Trophoblast cell (in vitro differentiated cells and primary cell): ENCODE results near the gene CRY1.
A peak's percentile ranks its signal among the peaks of the same experiment; 100 is the strongest.

Source experiments
- DNase-seq, 2 donors: peaks; one replicate each; pipeline ENCODE4 v3.0.0-alpha.2; 2016
- H2AFZ ChIP-seq: 2 replicates; pipeline ENCODE4 v1.6.1; 2013; ENCODE audit warnings: low read length, moderate library complexity, mild to moderate bottlenecking; ENCODE audit not compliant: insufficient read depth, poor library complexity
- H2AK5ac ChIP-seq: 2 replicates; pipeline ENCODE4 v1.6.1; 2013; ENCODE audit warnings: mild to moderate bottlenecking, low read length
- H2BK120ac ChIP-seq: 2 replicates; pipeline ENCODE4 v1.6.1; 2013; ENCODE audit warnings: low read length, mild to moderate bottlenecking, moderate library complexity; ENCODE audit not compliant: insufficient read depth, poor library complexity
- H2BK12ac ChIP-seq: 2 replicates; pipeline ENCODE4 v1.6.1; 2013; ENCODE audit warnings: mild to moderate bottlenecking, low read length, moderate library complexity
- H2BK5ac ChIP-seq: 2 replicates; pipeline ENCODE4 v1.6.1; 2013; ENCODE audit warnings: low read length, low read depth, moderate library complexity, mild to moderate bottlenecking; ENCODE audit not compliant: poor library complexity
- H3K14ac ChIP-seq: 2 replicates; pipeline ENCODE4 v1.6.1; 2013; ENCODE audit warnings: mild to moderate bottlenecking, low read length
- H3K18ac ChIP-seq: 2 replicates; pipeline ENCODE4 v1.6.1; 2013; ENCODE audit warnings: mild to moderate bottlenecking, low read length
- H3K23ac ChIP-seq: 2 replicates; pipeline ENCODE4 v1.6.1; 2013; ENCODE audit warnings: low read length
- H3K27ac ChIP-seq: 2 replicates; pipeline ENCODE4 v1.5.1; 2013; ENCODE audit warnings: low read depth, mild to moderate bottlenecking, inconsistent platforms, low read length, moderate library complexity
- H3K27me3 ChIP-seq: 2 replicates; pipeline ENCODE4 v1.6.1; 2013; ENCODE audit warnings: inconsistent platforms, mild to moderate bottlenecking, low read length, moderate library complexity; ENCODE audit not compliant: insufficient read depth
- H3K36me3 ChIP-seq, 2 experiments: 1 replicate in 1 of 2; 2 replicates in 1 of 2; pipeline ENCODE4 v1.6.1; 2013; ENCODE audit warnings: low read length in 2 of 2, mild to moderate bottlenecking in 2 of 2, moderate library complexity in 1 of 2; ENCODE audit not compliant: insufficient read depth in 2 of 2, control insufficient read depth in 1 of 2
- H3K4ac ChIP-seq: 2 replicates; pipeline ENCODE4 v1.6.1; 2013; ENCODE audit warnings: low read depth, mild to moderate bottlenecking, low read length, moderate library complexity
- H3K4me1 ChIP-seq, 2 experiments: 1 replicate in 1 of 2; 2 replicates in 1 of 2; pipeline ENCODE4 v1.6.1; 2013; ENCODE audit warnings: low read length in 2 of 2, mild to moderate bottlenecking in 2 of 2, moderate library complexity in 1 of 2; ENCODE audit not compliant: insufficient read depth in 2 of 2, control insufficient read depth in 1 of 2
- H3K4me2 ChIP-seq: 2 replicates; pipeline ENCODE4 v1.6.1; 2013; ENCODE audit warnings: inconsistent platforms, mild to moderate bottlenecking, low read length, moderate library complexity
- H3K4me3 ChIP-seq: 2 replicates; pipeline ENCODE4 v1.5.1; 2013; ENCODE audit warnings: mild to moderate bottlenecking, low read depth, low read length, inconsistent platforms
- H3K79me1 ChIP-seq: one replicate; pipeline ENCODE4 v1.6.1; 2013; ENCODE audit warnings: low read length
- H3K79me2 ChIP-seq: 2 replicates; pipeline ENCODE4 v1.6.1; 2013; ENCODE audit warnings: low read length, mild to moderate bottlenecking; ENCODE audit not compliant: control insufficient read depth, insufficient read depth, poor library complexity
- H3K9ac ChIP-seq: 2 replicates; pipeline ENCODE4 v1.6.1; 2013; ENCODE audit warnings: mild to moderate bottlenecking, low read length
- H3K9me3 ChIP-seq: 2 replicates; pipeline ENCODE4 v1.6.1; 2013; ENCODE audit warnings: low read depth, mild to moderate bottlenecking, control low read depth, inconsistent platforms, low read length; ENCODE audit not compliant: insufficient read depth
- H4K12ac ChIP-seq: 2 replicates; pipeline ENCODE4 v1.6.1; 2013; ENCODE audit warnings: low read depth, mild to moderate bottlenecking, low read length, moderate library complexity
- H4K8ac ChIP-seq: 2 replicates; pipeline ENCODE4 v1.6.1; 2013; ENCODE audit warnings: low read depth, mild to moderate bottlenecking, low read length, moderate library complexity
- H4K91ac ChIP-seq: one replicate; pipeline ENCODE4 v1.6.1; 2013; ENCODE audit warnings: low read depth, mild to moderate bottlenecking, low read length, moderate library complexity
- WGBS: extraction: QIAGEN DNeasy Blood & Tissue Kit; methylation state at CpG from one replicate; pipeline ENCODE4 v1.1.7; 2013; ENCODE audit warnings: missing lambda C conversion rate; ENCODE audit not compliant: insufficient read length, insufficient coverage; ENCODE audit errors: extremely low coverage; 5-methylcytosine and 5-hydroxymethylcytosine counted together

Gene CRY1

DNA sequence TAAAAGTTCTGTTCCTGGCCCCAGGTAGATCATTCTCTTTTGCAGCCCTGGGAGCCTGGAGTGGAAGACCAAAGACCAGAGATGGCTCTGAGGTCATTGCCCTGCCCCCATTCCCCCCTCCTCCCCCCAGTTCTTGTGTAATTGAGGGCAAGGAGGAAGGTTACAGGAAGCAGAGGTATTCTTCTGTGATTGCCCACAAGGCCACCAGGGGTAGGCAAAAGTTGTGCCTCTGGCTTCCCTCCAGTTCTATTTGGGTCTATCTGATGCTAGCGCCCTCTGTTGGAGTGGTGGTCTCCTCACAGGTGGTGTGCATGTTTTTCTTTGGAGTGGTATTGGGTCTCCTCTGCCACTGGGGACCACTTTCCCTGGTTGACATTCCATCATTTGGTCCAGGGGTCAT is 41.2 kb upstream of the CRY1 start:
- no peak overlapping the region for H2BK120ac ChIP-seq
- no CpG with 5 or more reads among the region's 1 CpG for WGBS
- H3K27me3 ChIP-seq = no peaks in the 10 kb centered on the region
- H3K18ac ChIP-seq = no peak overlapping the region
- H2BK5ac ChIP-seq = no peak overlapping the region
- no peak overlapping the region for H3K9ac ChIP-seq
- H3K79me1 ChIP-seq = no peaks in the 10 kb centered on the region
- H3K79me2 ChIP-seq = no peaks in the 10 kb centered on the region
- no peaks in the 10 kb centered on the region for H3K4me1 ChIP-seq
- H3K4ac ChIP-seq = no peak overlapping the region
- H3K9me3 ChIP-seq = peaks cover 3% of the 10 kb centered on the region
- H4K8ac ChIP-seq = no peak overlapping the region
- no peak overlapping the region for H4K12ac ChIP-seq
- H3K36me3 ChIP-seq = no peaks in the 10 kb centered on the region
- H3K4me2 ChIP-seq = no peak overlapping the region
- no peak overlapping the region for H3K27ac ChIP-seq
- H2AK5ac ChIP-seq = no peak overlapping the region
- no peak overlapping the region for H4K91ac ChIP-seq
- H3K14ac ChIP-seq = no peak overlapping the region
- H3K23ac ChIP-seq = no peak overlapping the region
- peak in 1 of 2 donors; percentile 7 for DNase-seq
- H3K4me3 ChIP-seq = no peak overlapping the region
- no peak overlapping the region for H2BK12ac ChIP-seq
- H2AFZ ChIP-seq = no peak overlapping the region

GRCh38 chr12:107133462-107133861 is 40.1 kb upstream of the CRY1 start:
- H3K4me1 ChIP-seq = no peaks in the 10 kb centered on the region

GRCh38 chr12:107131832-107132616 is 38.7 kb upstream of the CRY1 start:
- Histone ChIP-seq H2BK5ac (no peak overlapping the region), H2BK120ac (no peak overlapping the region), H4K12ac (no peak overlapping the region), H2BK12ac (no peak overlapping the region), H4K91ac (no peak overlapping the region), H3K36me3 (no peaks in the 10 kb centered on the region), H3K18ac (no peak overlapping the region), H4K8ac (no peak overlapping the region), H3K27me3 (no peaks in the 10 kb centered on the region), H3K9ac (no peak overlapping the region), H2AK5ac (no peak overlapping the region), H3K4ac (no peak overlapping the region), H3K4me3 (no peak overlapping the region), H3K9me3 (peaks cover 2% of the 10 kb centered on the region), H3K23ac (no peak overlapping the region), H3K4me1 (no peaks in the 10 kb centered on the region), H3K14ac (no peak overlapping the region), H3K27ac (no peak overlapping the region), H3K79me1 (no peaks in the 10 kb centered on the region), H3K4me2 (no peak overlapping the region), H3K79me2 (no peaks in the 10 kb centered on the region), H2AFZ (no peak overlapping the region)
- DNase-seq = peak; percentile 11 to 88
- no CpG with 5 or more reads among the region's 10 CpGs for WGBS

More at GRCh38 chr12:107133462-107133861, 40.1 kb upstream of the CRY1 start:
- H3K36me3 ChIP-seq = no peaks in the 10 kb centered on the region
- H3K14ac ChIP-seq = no peak overlapping the region
- no peak overlapping the region for H3K9ac ChIP-seq
- no peak overlapping the region for H3K4me3 ChIP-seq
- no peak overlapping the region for H3K27ac ChIP-seq
- H3K79me1 ChIP-seq = no peaks in the 10 kb centered on the region
- H3K27me3 ChIP-seq = no peaks in the 10 kb centered on the region
- no peak overlapping the region for H3K4me2 ChIP-seq
- H3K9me3 ChIP-seq = peaks cover 2% of the 10 kb centered on the region
- no peak overlapping the region for H3K23ac ChIP-seq
- H4K12ac ChIP-seq = no peak overlapping the region
- no CpG with 5 or more reads among the region's 4 CpGs for WGBS
- no peak for DNase-seq
- no peak overlapping the region for H3K4ac ChIP-seq
- H2BK5ac ChIP-seq = no peak overlapping the region
- no peak overlapping the region for H4K8ac ChIP-seq
- no peaks in the 10 kb centered on the region for H3K79me2 ChIP-seq
- H2BK12ac ChIP-seq = no peak overlapping the region
- no peak overlapping the region for H2AFZ ChIP-seq
- H3K18ac ChIP-seq = no peak overlapping the region
- H2BK120ac ChIP-seq = no peak overlapping the region
- no peak overlapping the region for H4K91ac ChIP-seq
- H2AK5ac ChIP-seq = no peak overlapping the region

DNA sequence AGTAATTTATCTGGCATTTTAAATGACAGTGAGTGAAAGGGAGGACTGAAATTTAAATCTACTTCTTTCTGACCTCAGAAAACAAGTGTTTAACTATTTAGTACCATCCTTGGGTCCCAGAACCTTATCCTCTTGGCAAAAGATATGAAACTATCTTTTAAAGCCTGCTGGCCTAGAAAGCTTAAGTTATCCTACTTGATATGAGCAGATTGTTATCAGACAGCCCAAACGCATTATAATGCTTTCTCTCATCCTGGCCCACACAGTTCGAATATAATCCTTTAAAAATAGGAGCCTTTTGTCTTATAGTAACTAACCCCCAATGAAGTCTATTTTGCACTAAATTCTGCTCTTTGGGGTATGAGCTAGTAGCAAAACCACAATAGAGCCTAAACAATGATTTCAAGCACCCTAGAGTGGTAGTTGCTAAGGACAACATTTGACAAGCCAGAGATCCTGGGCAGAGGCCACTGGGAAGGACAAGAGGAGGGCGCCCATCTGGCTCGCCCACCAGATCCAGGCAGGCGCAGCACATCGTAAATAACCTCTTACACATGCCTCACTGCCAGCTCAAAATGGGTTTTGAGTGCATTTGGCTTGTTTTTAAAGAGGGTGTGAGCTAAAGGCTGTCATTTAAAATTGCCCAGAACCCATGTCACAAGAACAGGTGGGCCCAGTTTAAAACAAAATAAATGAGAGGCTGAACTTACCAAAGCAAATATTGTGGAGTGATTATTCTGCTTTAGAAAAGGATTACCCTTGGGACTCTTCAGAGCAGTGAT is 37.7 kb upstream of the CRY1 start:
- H3K36me3 ChIP-seq = no peaks in the 10 kb centered on the region
- no peak overlapping the region for H2AFZ ChIP-seq
- no peak for DNase-seq
- no peak overlapping the region for H3K9ac ChIP-seq
- H3K9me3 ChIP-seq = peaks cover 2% of the 10 kb centered on the region
- H3K4me1 ChIP-seq = no peaks in the 10 kb centered on the region
- no peak overlapping the region for H2BK120ac ChIP-seq
- no peak overlapping the region for H3K27ac ChIP-seq
- no peaks in the 10 kb centered on the region for H3K79me2 ChIP-seq
- H2AK5ac ChIP-seq = no peak overlapping the region
- H2BK12ac ChIP-seq = no peak overlapping the region
- H3K23ac ChIP-seq = no peak overlapping the region
- no peaks in the 10 kb centered on the region for H3K79me1 ChIP-seq
- H3K4me2 ChIP-seq = no peak overlapping the region
- H3K27me3 ChIP-seq = no peaks in the 10 kb centered on the region
- H2BK5ac ChIP-seq = no peak overlapping the region
- H3K18ac ChIP-seq = no peak overlapping the region
- WGBS = no CpG with 5 or more reads among the region's 6 CpGs
- no peak overlapping the region for H3K14ac ChIP-seq
- no peak overlapping the region for H3K4ac ChIP-seq
- no peak overlapping the region for H4K12ac ChIP-seq
- H3K4me3 ChIP-seq = no peak overlapping the region
- no peak overlapping the region for H4K91ac ChIP-seq
- no peak overlapping the region for H4K8ac ChIP-seq
